NCI-H446 treated with DMSO at 0.1 percent for 48 hours (cell line): Measurements from ENCODE around the gene LHX8.

ENCODE experiments used
- DNase-seq: peaks from one replicate; lab custom pipeline; 2025; lab: John Stamatoyannopoulos, UW

Gene LHX8

GRCh38 chr1:75203415-75204277, 69.5 kb downstream of the LHX8 start:
- DNase-seq = peak; percentile 79

GRCh38 chr1:75208862-75209261, 74.7 kb downstream of the LHX8 start:
- no peak for DNase-seq
